ENCODE data around the gene ZNF70. TPM values are rescaled to one million over a fixed set of nuclear protein-coding genes. Genes with fewer than 3 reads are reported as not detected.

The ZNF70 gene
- total RNA-seq, 4 donors from 2014 or later, result 0.63 to 3.2 (median 2.0) TPM

GRCh38 chr22:23693979-23694680 is 56.8 kb downstream of the ZNF70 start:
- peak in 1 of 2 donors; percentile 53 for DNase-seq (ENCODE audit: low spot score in 2 of 2)
- H3K4me3 ChIP-seq (ENCODE audit: low read depth, poor library complexity, severe bottlenecking), result no peak overlapping the region
- intact Hi-C loops (cut with DNase I; ENCODE audit: low total_unique reads), result no loop called here
- no peak for TF ChIP-seq POLR2A (IDR thresholded peaks at IDR 0.05)
- TF ChIP-seq CTCF (IDR thresholded peaks at IDR 0.05), result no peak
- 92 to 95% methylated on average over 11 of the region's 11 CpGs for WGBS, 2 donors

GRCh38 chr22:23692598-23693291 is 58.2 kb downstream of the ZNF70 start:
- intact Hi-C loops (cut with DNase I; ENCODE audit: low total_unique reads), result no loop called here
- no peak overlapping the region for H3K4me3 ChIP-seq (ENCODE audit: low read depth, poor library complexity, severe bottlenecking)
- WGBS, 2 donors, result 94 to 95% methylated on average over 12 of the region's 12 CpGs
- DNase-seq (ENCODE audit: low spot score in 2 of 2), result peak in 1 of 2 donors; percentile 78
- TF ChIP-seq CTCF (IDR thresholded peaks at IDR 0.05) (no peak), POLR2A (IDR thresholded peaks at IDR 0.05) (no peak)

- peak in 1 of 2 donors; percentile 62 for DNase-seq (ENCODE audit: low spot score in 2 of 2)
- TF ChIP-seq POLR2A (IDR thresholded peaks at IDR 0.05), result no peak
- no peak for TF ChIP-seq CTCF (IDR thresholded peaks at IDR 0.05)
- WGBS, 2 donors, result 88 to 95% methylated on average over 10 to 12 of the region's 12 CpGs
- H3K4me3 ChIP-seq (ENCODE audit: low read depth, poor library complexity, severe bottlenecking), result no peak overlapping the region
- intact Hi-C loops (cut with DNase I; ENCODE audit: low total_unique reads), result no loop called here
Measured at GRCh38 chr22:23691748-23692423, 59.0 kb downstream of the ZNF70 start.

- no peak for DNase-seq (ENCODE audit: low spot score in 2 of 2)
- intact Hi-C loops (cut with DNase I; ENCODE audit: low total_unique reads), result no loop called here
- 94 to 98% methylated on average over 5 of the region's 5 CpGs for WGBS, 2 donors
- no peak within 1 kb of the TSS for H3K4me3 ChIP-seq (ENCODE audit: low read depth, poor library complexity, severe bottlenecking)
- no peak for TF ChIP-seq POLR2A (IDR thresholded peaks at IDR 0.05)
- TF ChIP-seq CTCF (IDR thresholded peaks at IDR 0.05), result no peak
Measured at GRCh38 chr22:23690713-23691112, 60.2 kb downstream of the ZNF70 start, which contains the start of gene RGL4. Gene RGL4, plus strand, starts transcription at chr22:23691013. Its CDS starts 1,018 bp downstream, at chr22:23692031.

- no peak for TF ChIP-seq CTCF (IDR thresholded peaks at IDR 0.05)
- intact Hi-C loops (cut with DNase I; ENCODE audit: low total_unique reads), result no loop called here
- H3K4me3 ChIP-seq (ENCODE audit: low read depth, poor library complexity, severe bottlenecking), result no peak overlapping the region
- WGBS, 2 donors, result 89 to 90% methylated on average over 7 of the region's 7 CpGs
- DNase-seq (ENCODE audit: low spot score in 2 of 2), result no peak
Measured at GRCh38 chr22:23689414-23689813, 61.5 kb downstream of the ZNF70 start.

Other genes with a start within 250 kb of the ZNF70 start
- not detected for gene IGLL1, start 170.8 kb downstream of the ZNF70 start, total RNA-seq
- gene DRICH1, start 118.8 kb downstream of the ZNF70 start, total RNA-seq, result under 1 TPM in 1 of 4 donors, not detected in 3; 0.75 TPM
- gene RGL4, start 60.1 kb downstream of the ZNF70 start, total RNA-seq, result under 1 TPM in 1 of 4 donors, not detected in 3; 0.39 TPM
- not detected for gene VPREB3, start 3.3 kb upstream of the ZNF70 start, total RNA-seq
- gene C22orf15, start 11.9 kb upstream of the ZNF70 start, total RNA-seq, result not detected
- 10 to 100 TPM in 2 of 4 donors, 1 to 10 TPM in 2; 3.8 to 28.3 (median 11.4) TPM for gene CHCHD10, start 16.9 kb upstream of the ZNF70 start, total RNA-seq
- gene MMP11, start 21.7 kb upstream of the ZNF70 start, total RNA-seq, result 1 to 10 TPM in 3 of 4 donors, under 1 TPM in 1; 0.51 to 2.7 (median 1.9) TPM
- gene SMARCB1, start 35.9 kb upstream of the ZNF70 start, total RNA-seq, result 10 to 100 TPM; 52.2 to 61.6 (median 55.2) TPM
- gene DERL3, start 87.9 kb upstream of the ZNF70 start, total RNA-seq, result under 1 TPM; 0.21 to 0.49 (median 0.33) TPM
- 10 to 100 TPM in 1 of 4 donors, 1 to 10 TPM in 3; 5.0 to 11.1 (median 8.6) TPM for gene SLC2A11, start 106.8 kb upstream of the ZNF70 start, total RNA-seq
- gene MIF, start 143.3 kb upstream of the ZNF70 start, total RNA-seq, result 100 to 1,000 TPM; 156 to 362 (median 318) TPM
- gene GSTT2B, start 210.1 kb upstream of the ZNF70 start, total RNA-seq, result 10 to 100 TPM in 2 of 4 donors, 1 to 10 TPM in 1, not detected in 1; 2.4 to 14.3 (median 11.6) TPM
- gene DDTL, start 215.8 kb upstream of the ZNF70 start, total RNA-seq, result 1 to 10 TPM in 2 of 4 donors, not detected in 2; 2.7 to 3.1 TPM
- 100 to 1,000 TPM in 3 of 4 donors, 10 to 100 TPM in 1; 97.0 to 133 (median 118) TPM for gene DDT, start 223.3 kb upstream of the ZNF70 start, total RNA-seq
- gene GSTT2, start 229.0 kb upstream of the ZNF70 start, total RNA-seq, result 1 to 10 TPM in 1 of 4 donors, under 1 TPM in 1, not detected in 2; 0.88 to 1.4 TPM